GM12892 (cell line): ENCODE data around the gene ITIH1.

Source experiments
- DNase-seq: peaks from one replicate; pipeline ENCODE4 v3.0.0; 2011; ENCODE audit not compliant: insufficient read length
- FAIRE-seq: peaks from 2 replicates; lab custom pipeline; 2011; peaks lifted over from hg19 to GRCh38; lab: Jason Lieb, UNC
- POLR2A ChIP-seq: IDR thresholded peaks from 2 replicates; pipeline ENCODE4 v1.6.1; 2011; ENCODE audit warnings: low read depth, low read length, control low read depth
- POLR2AphosphoS5 ChIP-seq: IDR thresholded peaks from 2 replicates; pipeline ENCODE4 v1.6.1; 2011; ENCODE audit warnings: low read depth, low read length, control low read depth
- TAF1 ChIP-seq: IDR thresholded peaks from 2 replicates; pipeline ENCODE4 v1.6.1; 2011; ENCODE audit warnings: low read depth, mild to moderate bottlenecking, control low read depth, low read length, borderline replicate concordance

Gene ITIH1

DNA sequence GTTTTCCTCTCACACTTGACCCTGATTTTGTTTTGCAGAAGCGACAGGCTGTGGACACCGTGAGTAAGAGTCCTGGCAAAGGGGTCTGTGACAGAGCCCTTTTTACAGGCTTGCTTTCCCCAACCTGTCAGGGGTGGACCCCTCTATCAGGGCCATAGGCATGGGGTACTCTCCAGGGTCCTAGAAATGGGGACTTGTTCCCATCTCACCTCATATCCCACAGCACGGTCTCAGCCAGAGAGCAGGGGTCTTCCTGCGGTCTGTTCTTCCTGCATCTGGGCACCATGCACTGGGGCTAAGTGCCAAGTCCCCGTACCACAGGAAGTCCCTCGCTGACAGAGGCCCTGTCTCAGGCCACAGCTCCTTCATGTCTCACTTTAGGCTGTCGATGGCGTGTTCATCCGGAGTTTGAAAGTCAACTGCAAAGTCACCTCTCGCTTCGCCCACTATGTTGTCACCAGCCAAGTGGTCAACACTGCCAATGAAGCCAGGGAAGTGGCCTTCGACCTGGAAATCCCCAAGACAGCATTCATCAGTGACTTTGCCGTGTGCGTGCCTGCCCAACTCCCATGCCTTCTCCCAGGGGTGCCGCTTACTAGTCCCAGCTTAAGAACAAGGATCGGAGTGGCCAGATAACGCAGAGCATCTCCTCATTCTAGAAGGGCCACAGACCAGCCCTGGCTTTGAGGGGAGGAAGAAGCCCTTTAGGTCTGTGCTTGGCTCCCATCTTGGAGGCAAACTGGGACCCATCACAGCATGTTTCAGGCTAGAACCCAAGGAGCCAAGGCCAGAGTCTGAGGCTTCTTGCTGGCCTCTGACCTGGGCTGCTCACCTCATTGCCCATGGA, 783 bp downstream of the ITIH1 start:
- TF ChIP-seq POLR2A (no peak), TAF1 (no peak), POLR2AphosphoS5 (no peak)
- FAIRE-seq (peak; percentile 5), DNase-seq (no peak)

DNA sequence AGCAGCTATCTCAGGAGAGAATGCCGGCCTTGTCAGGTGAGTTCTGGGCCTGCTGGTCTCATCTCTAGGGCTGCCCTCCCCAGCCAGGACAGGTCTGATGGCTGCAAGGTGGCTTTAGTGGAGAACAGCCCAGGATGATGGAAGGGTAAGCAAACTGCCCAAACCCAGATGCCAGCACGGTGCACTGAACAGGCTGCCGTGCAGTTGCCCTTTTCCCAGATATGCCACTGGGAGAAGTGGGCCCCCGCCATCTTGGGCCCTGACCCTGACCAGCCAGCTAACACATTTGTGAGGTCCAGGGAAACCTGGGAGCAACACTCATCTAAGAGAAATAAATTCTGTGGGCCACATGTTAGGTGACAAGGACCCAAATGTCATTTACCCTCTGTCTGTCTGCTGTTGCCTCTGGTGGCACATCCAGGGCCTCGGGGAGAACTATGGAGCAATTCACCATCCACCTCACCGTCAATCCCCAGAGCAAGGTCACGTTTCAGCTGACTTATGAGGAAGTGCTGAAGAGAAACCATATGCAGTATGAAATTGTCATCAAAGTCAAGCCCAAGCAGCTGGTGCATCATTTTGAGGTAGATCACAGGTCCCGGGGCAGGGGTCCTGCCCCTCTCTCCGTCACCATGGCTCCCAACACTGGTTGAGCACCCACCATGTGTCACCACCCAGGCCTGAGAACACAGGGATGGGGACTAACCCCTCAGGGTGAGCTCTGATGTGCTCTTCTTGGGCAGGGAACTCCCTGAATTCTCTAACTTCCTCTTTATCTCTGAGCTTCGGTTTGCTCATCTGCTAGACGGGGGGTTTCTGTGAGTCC, 1.8 kb downstream of the ITIH1 start:
- no peak for DNase-seq
- TF ChIP-seq POLR2AphosphoS5 (no peak), POLR2A (peak; percentile 48), TAF1 (no peak)
- FAIRE-seq = peak; percentile 81

DNA sequence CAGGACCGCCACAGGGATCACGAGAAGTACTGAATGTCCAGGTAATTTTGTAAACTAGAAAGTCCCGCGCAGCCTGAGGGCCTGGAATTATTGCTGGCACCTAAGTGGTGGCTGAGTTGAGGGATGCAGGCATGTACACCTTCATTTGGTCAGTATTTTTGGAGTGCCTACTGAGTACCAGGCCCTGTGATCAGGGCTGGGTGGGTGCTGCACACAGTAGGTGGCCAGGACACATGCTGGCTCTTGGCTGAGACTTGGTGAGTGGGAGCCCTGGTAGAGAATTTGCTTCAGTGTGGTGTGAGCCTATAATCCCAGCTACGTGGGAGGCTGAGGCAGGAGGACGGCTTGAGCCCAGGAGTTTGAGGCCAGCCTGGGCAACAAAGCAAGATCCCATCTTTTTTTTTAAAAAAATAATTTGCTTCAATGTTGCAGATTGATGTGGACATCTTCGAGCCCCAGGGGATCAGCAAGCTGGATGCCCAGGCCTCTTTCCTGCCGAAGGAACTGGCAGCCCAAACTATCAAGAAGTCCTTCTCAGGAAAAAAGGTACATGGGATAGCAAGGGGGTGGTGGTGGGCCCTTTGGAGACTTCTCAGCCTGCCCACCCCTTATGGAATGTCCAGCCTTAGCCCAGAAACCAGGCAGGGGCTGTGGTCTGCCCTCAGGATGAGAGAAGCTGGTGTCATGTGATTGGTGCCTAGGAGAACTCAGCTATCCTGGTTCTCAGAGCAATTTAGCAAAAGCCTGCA, 2.6 kb downstream of the ITIH1 start:
- FAIRE-seq = peak; percentile 61
- no peak for DNase-seq
- no peak for TF ChIP-seq POLR2AphosphoS5
- peak; percentile 1; the same call in 1 of the 2 replicates for TF ChIP-seq POLR2A
- TF ChIP-seq TAF1 = no peak

DNA sequence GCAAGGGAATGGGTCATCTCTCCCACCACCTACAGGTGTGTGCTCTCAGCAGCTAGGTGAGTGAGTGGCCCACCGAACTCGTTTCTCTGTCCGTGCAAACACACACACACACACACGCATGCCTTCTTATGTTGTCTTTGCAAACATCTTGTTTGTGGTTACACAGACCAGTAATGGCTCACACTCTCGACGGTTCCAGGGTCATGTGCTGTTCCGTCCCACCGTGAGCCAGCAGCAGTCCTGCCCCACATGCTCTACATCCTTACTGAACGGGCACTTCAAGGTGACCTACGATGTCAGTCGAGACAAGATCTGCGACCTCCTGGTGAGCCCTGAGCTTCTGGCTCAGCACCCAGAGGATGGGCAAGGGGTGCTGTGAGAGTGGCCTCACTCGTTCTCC, 4.3 kb downstream of the ITIH1 start:
- no peak for DNase-seq
- FAIRE-seq = no peak
- TF ChIP-seq TAF1 (no peak), POLR2A (no peak), POLR2AphosphoS5 (no peak)

DNA sequence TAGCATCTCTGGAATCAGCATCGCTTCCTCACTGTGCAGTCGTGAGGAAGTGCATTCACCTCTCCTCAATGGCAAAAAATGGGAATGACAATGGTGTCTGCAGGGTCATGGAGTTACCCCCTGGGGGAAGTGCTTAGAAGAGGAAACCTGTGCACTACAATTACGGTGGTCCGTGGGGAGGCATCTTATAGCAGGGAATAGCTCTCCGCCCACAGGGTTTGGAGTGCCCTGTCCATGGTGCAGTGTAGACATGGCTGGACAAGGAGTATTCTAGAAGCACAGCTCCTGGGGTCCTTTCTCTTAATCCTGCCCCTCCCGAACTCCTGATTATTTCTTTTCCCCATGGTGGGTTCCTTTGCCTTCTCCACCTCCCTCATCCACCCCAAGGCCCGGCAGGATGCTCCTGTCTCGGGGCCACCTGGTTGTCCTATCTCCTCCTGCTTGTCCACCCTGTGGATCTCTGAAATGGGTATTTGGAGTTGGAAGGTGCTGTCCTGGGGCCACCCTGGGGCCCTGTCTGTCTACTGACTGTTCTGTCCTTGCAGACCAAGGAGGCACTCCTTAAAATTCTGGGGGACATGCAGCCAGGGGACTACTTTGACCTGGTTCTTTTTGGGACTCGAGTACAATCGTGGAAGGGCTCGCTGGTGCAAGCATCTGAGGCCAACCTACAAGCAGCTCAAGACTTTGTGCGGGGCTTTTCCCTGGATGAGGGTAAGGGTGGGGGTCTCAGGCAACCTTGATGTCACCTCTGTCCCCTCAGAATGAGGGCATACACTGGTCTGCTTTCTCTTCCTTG, 5.2 kb downstream of the ITIH1 start:
- TF ChIP-seq POLR2A (no peak), POLR2AphosphoS5 (no peak), TAF1 (no peak)
- DNase-seq = no peak
- FAIRE-seq = no peak

DNA sequence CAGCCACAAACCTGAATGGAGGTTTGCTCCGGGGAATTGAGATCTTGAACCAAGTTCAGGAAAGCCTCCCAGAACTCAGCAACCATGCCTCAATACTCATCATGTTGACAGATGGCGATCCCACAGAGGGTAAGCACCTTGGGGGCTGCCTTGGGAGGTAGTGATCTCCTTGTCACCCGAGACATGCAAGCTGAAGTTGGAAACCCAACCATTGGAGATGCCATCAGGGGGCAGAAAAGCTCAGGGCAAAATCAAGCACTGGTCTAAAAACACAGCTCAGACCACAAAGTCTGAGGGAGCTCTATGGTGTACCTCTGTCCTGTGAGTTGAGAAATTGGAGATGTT, 5.8 kb downstream of the ITIH1 start:
- TF ChIP-seq POLR2A = no peak
- no peak for TF ChIP-seq POLR2AphosphoS5
- TF ChIP-seq TAF1 = no peak
- DNase-seq = no peak
- no peak for FAIRE-seq

DNA sequence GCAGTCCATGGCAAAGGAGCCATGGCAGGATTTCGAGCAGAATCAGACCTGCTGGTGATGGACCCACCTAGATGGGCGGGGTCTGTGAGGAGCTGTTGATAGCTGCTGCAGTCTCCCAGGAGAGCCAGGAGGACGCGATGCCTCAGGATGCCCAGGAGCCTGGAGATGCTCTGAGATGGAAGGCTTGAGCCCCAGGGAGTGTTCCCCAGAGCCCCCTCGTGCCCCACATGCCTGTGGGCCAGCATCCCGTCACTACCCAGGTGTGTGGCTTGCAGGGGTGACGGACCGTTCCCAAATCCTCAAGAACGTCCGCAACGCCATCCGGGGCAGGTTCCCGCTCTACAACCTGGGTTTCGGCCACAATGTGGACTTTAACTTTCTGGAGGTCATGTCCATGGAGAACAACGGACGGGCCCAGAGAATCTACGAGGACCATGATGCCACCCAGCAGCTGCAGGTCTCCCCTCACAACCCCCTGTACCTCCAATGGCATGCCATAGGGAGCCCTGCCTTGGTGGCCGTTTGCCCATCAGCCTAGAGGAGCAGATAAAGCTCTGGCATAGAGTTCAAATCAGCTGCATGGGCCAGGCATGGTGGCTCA, 6.7 kb downstream of the ITIH1 start:
- no peak for FAIRE-seq
- no peak for TF ChIP-seq TAF1
- no peak for TF ChIP-seq POLR2AphosphoS5
- TF ChIP-seq POLR2A = no peak
- no peak for DNase-seq

DNA sequence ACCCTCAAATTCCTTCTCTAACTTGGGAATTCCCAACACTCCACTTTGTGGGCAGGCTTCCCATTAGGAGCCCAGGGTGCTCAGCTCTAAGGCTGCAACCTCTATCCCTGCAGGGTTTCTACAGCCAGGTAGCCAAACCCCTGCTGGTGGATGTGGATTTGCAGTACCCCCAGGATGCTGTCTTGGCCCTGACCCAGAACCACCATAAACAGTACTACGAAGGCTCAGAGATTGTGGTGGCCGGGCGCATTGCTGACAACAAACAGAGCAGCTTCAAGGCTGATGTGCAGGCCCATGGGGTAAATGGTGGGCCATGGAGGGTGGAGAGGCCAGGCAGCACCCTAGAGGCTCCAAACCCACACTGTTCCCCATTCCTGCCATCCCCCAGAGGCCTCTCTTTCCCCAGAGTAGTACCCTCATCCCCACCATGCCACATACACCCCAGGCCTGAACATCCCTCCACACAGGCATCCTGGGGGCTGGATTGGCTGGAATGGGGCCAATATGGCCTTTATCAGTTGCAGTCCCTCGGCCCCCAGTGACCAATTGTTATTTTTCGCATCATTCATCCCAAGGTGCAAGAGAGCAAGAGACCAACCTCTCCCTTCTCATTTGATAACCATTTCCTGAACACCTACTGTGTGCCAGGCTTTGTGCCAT, 7.7 kb downstream of the ITIH1 start:
- no peak for FAIRE-seq
- no peak for TF ChIP-seq POLR2AphosphoS5
- no peak for TF ChIP-seq POLR2A
- no peak for TF ChIP-seq TAF1
- no peak for DNase-seq

DNA sequence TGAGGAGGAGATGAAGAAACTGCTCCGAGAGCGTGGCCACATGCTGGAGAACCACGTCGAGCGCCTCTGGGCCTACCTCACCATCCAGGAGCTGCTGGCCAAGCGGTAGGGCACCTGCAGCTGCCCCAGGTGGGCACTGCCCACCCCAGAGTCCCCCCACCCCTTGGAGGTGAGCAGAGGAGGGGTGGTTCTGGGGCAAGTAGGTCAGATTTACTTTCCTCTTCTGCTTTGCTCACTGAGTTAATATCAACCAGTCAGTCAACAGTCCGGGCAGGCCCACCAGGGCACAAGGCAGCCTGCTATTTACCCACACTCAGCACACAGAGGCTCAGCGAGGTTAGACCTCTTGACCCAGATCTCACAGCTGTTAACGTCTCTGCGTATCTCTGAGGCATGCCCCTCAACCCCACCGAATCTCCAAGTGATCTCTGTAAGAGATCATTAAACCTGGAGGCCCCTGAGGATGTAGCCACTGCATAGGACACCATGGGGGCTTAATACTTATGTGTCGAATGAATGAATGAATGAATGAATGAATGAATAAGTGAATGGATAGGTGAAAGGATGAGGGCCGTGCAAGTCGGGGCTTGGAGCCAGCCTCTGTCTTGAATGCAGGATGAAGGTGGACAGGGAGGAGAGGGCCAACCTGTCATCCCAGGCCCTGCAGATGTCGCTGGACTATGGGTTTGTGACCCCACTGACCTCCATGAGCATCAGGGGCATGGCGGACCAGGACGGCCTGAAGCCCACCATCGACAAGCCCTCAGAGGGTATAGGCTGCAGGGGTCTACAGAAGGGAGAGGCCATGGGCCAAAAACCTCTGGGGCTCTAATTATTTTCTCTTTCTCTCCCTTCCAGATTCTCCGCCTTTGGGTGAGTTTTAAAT, 9.2 kb downstream of the ITIH1 start:
- DNase-seq (no peak), FAIRE-seq (no peak)
- TF ChIP-seq POLR2AphosphoS5 (no peak), TAF1 (no peak)

DNA sequence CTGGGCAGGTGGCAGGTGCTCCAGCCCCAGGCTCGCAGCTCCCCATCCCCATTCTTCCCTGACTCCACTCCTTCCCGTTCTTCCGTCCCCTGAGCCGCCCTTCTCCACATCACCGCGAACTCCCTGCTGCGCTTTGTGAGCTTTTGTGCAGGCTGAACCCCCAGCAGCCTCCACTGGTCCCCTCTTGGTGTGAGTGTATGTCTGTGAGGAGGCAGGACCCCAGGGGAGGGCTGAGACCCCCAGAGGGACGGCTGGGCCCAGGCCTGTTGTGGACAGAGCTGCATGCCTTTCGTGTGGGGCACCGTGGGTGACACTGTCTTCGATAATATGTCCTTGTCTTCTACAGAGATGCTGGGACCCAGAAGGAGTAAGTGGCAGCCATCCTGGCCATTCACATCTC, 9.8 kb downstream of the ITIH1 start:
- FAIRE-seq = no peak
- no peak for DNase-seq
- TF ChIP-seq POLR2A = no peak
- no peak for TF ChIP-seq TAF1
- no peak for TF ChIP-seq POLR2AphosphoS5
